Measurements from ENCODE around the gene CAPZB. TPM values are rescaled to one million over a fixed set of nuclear protein-coding genes. Genes with fewer than 3 reads are reported as not detected.

The CAPZB gene
- total RNA-seq, 2 donors from 2014 or later, result 119 to 174 TPM

DNA sequence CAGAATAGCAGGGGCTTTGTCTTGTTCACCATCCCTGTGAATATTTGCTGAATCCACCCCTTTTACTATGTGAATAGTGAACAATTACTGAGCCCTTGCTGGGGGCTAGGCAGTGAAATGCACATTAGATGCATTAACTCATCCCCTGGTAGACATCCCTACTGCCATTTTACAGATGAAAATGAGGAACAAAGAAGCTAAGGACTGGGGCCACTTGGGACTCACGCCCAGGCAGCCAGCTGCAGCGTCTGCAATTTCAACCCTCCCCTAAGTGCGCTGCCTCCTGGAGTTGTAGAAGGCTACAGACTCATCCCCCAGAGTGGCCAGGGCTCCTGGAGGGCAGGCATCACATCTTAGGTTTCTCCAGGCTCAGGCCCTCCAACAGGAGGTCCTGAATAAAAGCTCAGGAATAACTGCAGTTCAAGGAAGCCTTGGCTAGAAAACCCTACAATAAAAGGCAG, 31.6 kb downstream of the CAPZB start:
- H3K27me3 ChIP-seq (replicated peaks; ENCODE audit: insufficient read depth), result no peaks in the 10 kb centered on the region
- no peak for TF ChIP-seq CTCF (IDR thresholded peaks at IDR 0.05)
- peaks cover 89 to 99% of the 10 kb centered on the region in 2 donors for H3K4me1 ChIP-seq (ENCODE audit: control insufficient read depth in 1 of 2, low read depth in 2 of 2)
- DNase-seq (ENCODE audit: low spot score), result no peak
- ATAC-seq (ENCODE audit: insufficient number of reproducible peaks, low FRiP score, low read depth), result no peak
- no peak overlapping the region for H3K4me3 ChIP-seq
- H3K9me3 ChIP-seq, result no peaks in the 10 kb centered on the region
- H3K27ac ChIP-seq, result peak overlapping the region; percentile 89 to 91
- no peaks in the 10 kb centered on the region for H3K36me3 ChIP-seq

DNA sequence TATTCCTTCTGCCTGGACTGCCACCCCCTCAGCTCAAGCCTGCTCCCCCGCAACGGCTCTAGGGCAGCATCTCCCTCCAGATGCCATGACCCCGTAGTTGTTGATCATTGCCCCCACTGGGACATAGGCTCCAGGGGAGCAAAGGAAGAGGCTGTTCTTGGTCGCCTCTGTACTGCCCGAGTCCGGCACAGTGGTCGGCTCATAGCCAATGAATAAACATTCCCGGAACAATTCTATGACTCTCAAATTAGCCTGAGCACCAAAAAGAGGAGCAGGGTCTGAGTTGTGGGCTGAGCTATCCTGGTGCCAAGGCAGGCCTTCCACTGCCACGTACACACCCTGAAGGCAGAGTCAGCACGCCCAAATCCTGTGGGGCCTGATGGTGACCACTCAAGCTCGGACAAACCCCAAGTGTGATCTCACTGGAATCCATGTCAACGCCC, 33.1 kb downstream of the CAPZB start:
- Histone ChIP-seq H3K4me3 (peak overlapping the region; percentile 40), H3K27ac (peak overlapping the region; percentile 89 to 91), H3K4me1 (ENCODE audit: control insufficient read depth in 1 of 2, low read depth in 2 of 2) (peaks cover 88 to 97% of the 10 kb centered on the region in 2 donors), H3K9me3 (no peaks in the 10 kb centered on the region), H3K27me3 (replicated peaks; ENCODE audit: insufficient read depth) (no peaks in the 10 kb centered on the region), H3K36me3 (no peaks in the 10 kb centered on the region)
- ATAC-seq (ENCODE audit: insufficient number of reproducible peaks, low FRiP score, low read depth) (no peak), DNase-seq (ENCODE audit: low spot score) (peak; percentile 87)
- no peak for TF ChIP-seq CTCF (IDR thresholded peaks at IDR 0.05)

DNA sequence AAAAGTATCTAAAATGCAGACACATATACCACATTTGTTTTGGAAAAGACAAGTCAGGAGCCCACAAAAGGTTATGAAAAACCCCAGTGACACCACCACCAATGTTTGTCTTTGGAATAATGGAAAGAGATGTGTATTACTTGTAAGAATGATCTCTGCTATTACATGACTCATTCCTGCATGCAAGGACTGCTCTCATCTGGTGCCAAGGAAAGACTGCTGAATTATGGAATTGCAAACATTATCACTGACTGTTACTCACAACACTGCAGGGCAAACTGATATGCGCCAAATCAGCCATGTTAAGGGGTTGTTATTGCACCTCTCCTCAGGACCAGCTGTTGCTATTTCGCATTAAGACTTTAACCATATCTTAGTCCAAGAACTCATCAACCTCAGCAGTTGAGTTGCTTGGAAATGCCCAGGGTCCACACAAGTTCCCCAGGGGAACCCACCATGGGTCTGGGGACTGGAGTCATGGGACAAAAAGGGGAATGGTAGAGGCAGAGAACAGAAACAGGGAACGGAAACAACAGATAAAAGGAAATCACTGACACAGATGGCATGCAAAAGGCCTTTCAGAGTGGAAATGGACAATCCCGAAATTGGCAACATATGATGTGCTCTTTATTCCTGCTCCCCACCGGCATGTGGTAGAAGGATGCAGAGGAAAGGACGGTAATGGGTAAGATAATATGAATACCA, 34.4 kb downstream of the CAPZB start:
- peaks cover 90 to 97% of the 10 kb centered on the region in 2 donors for H3K4me1 ChIP-seq (ENCODE audit: control insufficient read depth in 1 of 2, low read depth in 2 of 2)
- H3K9me3 ChIP-seq, result no peaks in the 10 kb centered on the region
- no peak for TF ChIP-seq CTCF (IDR thresholded peaks at IDR 0.05)
- H3K36me3 ChIP-seq, result no peaks in the 10 kb centered on the region
- ATAC-seq (ENCODE audit: insufficient number of reproducible peaks, low FRiP score, low read depth) (no peak), DNase-seq (ENCODE audit: low spot score) (no peak)
- H3K27me3 ChIP-seq (replicated peaks; ENCODE audit: insufficient read depth), result no peaks in the 10 kb centered on the region
- H3K27ac ChIP-seq, result peak overlapping the region; percentile 89 to 91
- peak overlapping the region; percentile 28 for H3K4me3 ChIP-seq

GRCh38 chr1:19449454-19450228, 35.7 kb downstream of the CAPZB start:
- H3K4me3 ChIP-seq, result no peak overlapping the region
- peak overlapping the region; percentile 81 to 91 for H3K27ac ChIP-seq
- no peaks in the 10 kb centered on the region for H3K36me3 ChIP-seq
- ATAC-seq (ENCODE audit: insufficient number of reproducible peaks, low FRiP score, low read depth) (no peak), DNase-seq (ENCODE audit: low spot score) (no peak)
- TF ChIP-seq CTCF (IDR thresholded peaks at IDR 0.05), result no peak
- no peaks in the 10 kb centered on the region for H3K9me3 ChIP-seq
- H3K27me3 ChIP-seq (replicated peaks; ENCODE audit: insufficient read depth), result no peaks in the 10 kb centered on the region
- peaks cover 87 to 97% of the 10 kb centered on the region in 2 donors for H3K4me1 ChIP-seq (ENCODE audit: control insufficient read depth in 1 of 2, low read depth in 2 of 2)

Measured in thoracic aorta (tissue), 2 donors.